Transverse colon (tissue), 4 donors: ENCODE results near the gene HECA. TPM values are rescaled to one million over a fixed set of nuclear protein-coding genes. Genes with fewer than 3 reads are reported as not detected.
"Not testable (repeated sequence)": the region's sequence is repeated elsewhere in the genome, so short reads cannot be mapped to it uniquely, and the experiment has no call there.

Source experiments
- DNase-seq: peaks from one replicate; pipeline ENCODE4 v3.0.0-alpha.2; 2019
- H3K27ac ChIP-seq, 4 donors: fragments of 200-600 bp; sonication (generic); 2 replicates each; pipeline ENCODE4 v1.5.1; 2016 to 2018; ENCODE audit warnings: inconsistent platforms in 4 of 4
- H3K27me3 ChIP-seq: fragments of 200-600 bp; sonication (generic); 2 replicates; pipeline ENCODE4 v1.5.1; 2017; ENCODE audit warnings: inconsistent platforms
- H3K36me3 ChIP-seq, 4 donors: fragments of 200-600 bp; sonication (generic); 2 replicates each; pipeline ENCODE4 v1.5.1; 2017 to 2019; ENCODE audit warnings: inconsistent platforms in 4 of 4
- H3K4me1 ChIP-seq, 4 donors: fragments of 200-600 bp; sonication (generic); 2 replicates each; pipeline ENCODE4 v1.5.1; 2017 to 2020; ENCODE audit warnings: inconsistent platforms in 4 of 4
- H3K4me3 ChIP-seq, 4 donors: fragments of 200-600 bp; sonication (generic); 1 replicate in 1 of 4; 2 replicates in 3 of 4; pipeline versions ENCODE4 v1.5.1 to v1.6.1; 2017 to 2019; ENCODE audit warnings: inconsistent platforms in 4 of 4
- H3K9me3 ChIP-seq, 2 donors: fragments of 200-600 bp; sonication (generic); 2 replicates each; pipeline ENCODE4 v1.5.1; 2017 to 2019; ENCODE audit warnings: inconsistent platforms in 2 of 2
- EP300 ChIP-seq: sonication (generic); formaldehyde crosslinking; IDR thresholded peaks from one replicate; pipeline ENCODE4 v1.6.1; 2017; ENCODE audit warnings: antibody characterized with exemption, low read depth
- POLR2A ChIP-seq: fragments of 450-650 bp; IDR thresholded peaks from one replicate; pipeline ENCODE4 v1.6.1; 2016; ENCODE audit warnings: antibody characterized with exemption, mild to moderate bottlenecking, moderate library complexity
- POLR2AphosphoS5 ChIP-seq, 3 donors: sonication (generic); formaldehyde crosslinking; IDR thresholded peaks; one replicate each; pipeline ENCODE4 v1.6.1; 2016; ENCODE audit warnings: antibody characterized with exemption in 3 of 3
- WGBS, 2 donors: methylation state at CpG; one replicate each; pipeline ENCODE4 v1.1.5; 2018; ENCODE audit warnings: low coverage in 1 of 2; 5-methylcytosine and 5-hydroxymethylcytosine counted together
- in situ Hi-C, 4 donors: fragments of 200-750 bp; cut with MboI; loops; one replicate each; pipeline versions ENCODE4 v1.15.0 to v1.15.1; 2017; ENCODE audit warnings: low sequenced_read_pairs in 3 of 4, low pct_ligation_motif_present in 1 of 4, low pct_unique_long_range_greater_than_20kb in 1 of 4
- intact Hi-C: fragments of 100-400 bp; cut with DNase I; formaldehyde crosslinking; loops from one replicate; pipeline ENCODE4 v1.15.1; 2023; ENCODE audit warnings: low total_unique reads
- total RNA-seq, 4 donors: library from RNA; depleted of rRNA; stranded (reverse); fragments of >200 nt; gene quantifications; one replicate each; pipeline ENCODE4 v1.1.0, GENCODE V29; 2016
- TF ChIP-seq, protein P1 (sequence below), 5 experiments: fragments of 200-600 bp in 3 of 5; fragments of 450-650 bp in 2 of 5; sonication (generic) in 3 of 5; IDR thresholded peaks; 1 replicate in 2 of 5; 2 replicates in 3 of 5; pipeline ENCODE4 v1.5.1; 2016 to 2017; ENCODE audit warnings: antibody characterized with exemption in 5 of 5, inconsistent platforms in 3 of 5, mild to moderate bottlenecking in 2 of 5, moderate library complexity in 1 of 5

The HECA gene
- total RNA-seq, 4 donors from 2014 or later, result 34.4 to 53.7 (median 45.5) TPM

GRCh38 chr6:139135578-139136545, 982 bp downstream of the HECA start:
- peak overlapping the region; percentile 90 to 98 (median 96) for H3K4me3 ChIP-seq
- 0 to 5% methylated on average over 4 to 63 of the region's 76 CpGs for WGBS, 2 donors
- in situ Hi-C loops (no loop called here), intact Hi-C loops (loop anchor here (5.0 kb wide), 1 partner anchor 1209 kb away; no protein-coding TSS in a partner anchor)
- DNase-seq, result peak; percentile 78
- H3K27ac ChIP-seq, result peak overlapping the region; percentile 96 to 97 (median 97)
- no peaks in the 10 kb centered on the region for H3K27me3 ChIP-seq
- peak; percentile 5 to 22 (median 8) for TF ChIP-seq POLR2AphosphoS5 (IDR thresholded peaks at IDR 0.05)
- TF ChIP-seq POLR2A, result peak; percentile 40
- TF ChIP-seq, protein P1, sequence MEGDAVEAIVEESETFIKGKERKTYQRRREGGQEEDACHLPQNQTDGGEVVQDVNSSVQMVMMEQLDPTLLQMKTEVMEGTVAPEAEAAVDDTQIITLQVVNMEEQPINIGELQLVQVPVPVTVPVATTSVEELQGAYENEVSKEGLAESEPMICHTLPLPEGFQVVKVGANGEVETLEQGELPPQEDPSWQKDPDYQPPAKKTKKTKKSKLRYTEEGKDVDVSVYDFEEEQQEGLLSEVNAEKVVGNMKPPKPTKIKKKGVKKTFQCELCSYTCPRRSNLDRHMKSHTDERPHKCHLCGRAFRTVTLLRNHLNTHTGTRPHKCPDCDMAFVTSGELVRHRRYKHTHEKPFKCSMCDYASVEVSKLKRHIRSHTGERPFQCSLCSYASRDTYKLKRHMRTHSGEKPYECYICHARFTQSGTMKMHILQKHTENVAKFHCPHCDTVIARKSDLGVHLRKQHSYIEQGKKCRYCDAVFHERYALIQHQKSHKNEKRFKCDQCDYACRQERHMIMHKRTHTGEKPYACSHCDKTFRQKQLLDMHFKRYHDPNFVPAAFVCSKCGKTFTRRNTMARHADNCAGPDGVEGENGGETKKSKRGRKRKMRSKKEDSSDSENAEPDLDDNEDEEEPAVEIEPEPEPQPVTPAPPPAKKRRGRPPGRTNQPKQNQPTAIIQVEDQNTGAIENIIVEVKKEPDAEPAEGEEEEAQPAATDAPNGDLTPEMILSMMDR (IDR thresholded peaks at IDR 0.05), result peak in 2 of 5 experiments; percentile 20 to 21
- no peak for TF ChIP-seq EP300
- peaks cover 0 to 38% (median 18%) of the 10 kb centered on the region in 4 donors for H3K4me1 ChIP-seq
- no peaks in the 10 kb centered on the region for H3K9me3 ChIP-seq
- no peaks in the 10 kb centered on the region for H3K36me3 ChIP-seq

GRCh38 chr6:139137706-139138105, 2.8 kb downstream of the HECA start:
- Histone ChIP-seq H3K4me1 (peaks cover 0 to 38% (median 18%) of the 10 kb centered on the region in 4 donors), H3K27me3 (no peaks in the 10 kb centered on the region), H3K9me3 (no peaks in the 10 kb centered on the region), H3K4me3 (peak overlapping the region in 1 of 4 donors; percentile 97), H3K36me3 (no peaks in the 10 kb centered on the region), H3K27ac (no peak overlapping the region)
- 63 to 68% methylated on average over 2 of the region's 2 CpGs for WGBS, 2 donors
- in situ Hi-C loops (no loop called here), intact Hi-C loops (loop anchor here (5.0 kb wide), 1 partner anchor 1210 kb away; no protein-coding TSS in a partner anchor)
- TF ChIP-seq EP300 (no peak), POLR2AphosphoS5 (IDR thresholded peaks at IDR 0.05) (no peak), POLR2A (no peak)
- TF ChIP-seq, protein P1 (IDR thresholded peaks at IDR 0.05), result no peak
- no peak for DNase-seq

DNA sequence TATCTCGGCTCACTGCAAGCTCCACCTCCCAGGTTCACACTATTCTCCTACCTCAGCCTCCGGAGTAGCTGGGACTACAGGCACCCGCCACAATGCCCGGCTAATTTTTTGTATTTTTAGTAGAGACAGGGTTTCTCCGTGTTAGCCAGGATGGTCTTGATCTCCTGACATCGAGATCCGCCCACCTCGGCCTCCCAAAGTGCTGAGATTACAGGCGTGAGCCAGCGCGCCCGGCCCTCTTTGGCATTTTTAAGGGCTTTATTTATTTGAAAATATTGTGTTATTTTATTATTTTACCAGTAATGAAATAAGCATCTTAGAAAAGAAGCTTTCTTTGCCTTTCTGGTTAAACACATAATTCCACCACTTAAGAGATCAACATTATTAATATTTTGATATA, 6.0 kb downstream of the HECA start:
- DNase-seq, intact Hi-C loops, H3K4me3 ChIP-seq, H3K27ac ChIP-seq, H3K27me3 ChIP-seq, H3K9me3 ChIP-seq, H3K36me3 ChIP-seq, in situ Hi-C loops: not testable (repeated sequence)
- peaks cover 0 to 48% (median 23%) of the 10 kb centered on the region in 4 donors for H3K4me1 ChIP-seq
- 69 to 92% methylated on average over 11 to 12 of the region's 12 CpGs for WGBS, 2 donors

DNA sequence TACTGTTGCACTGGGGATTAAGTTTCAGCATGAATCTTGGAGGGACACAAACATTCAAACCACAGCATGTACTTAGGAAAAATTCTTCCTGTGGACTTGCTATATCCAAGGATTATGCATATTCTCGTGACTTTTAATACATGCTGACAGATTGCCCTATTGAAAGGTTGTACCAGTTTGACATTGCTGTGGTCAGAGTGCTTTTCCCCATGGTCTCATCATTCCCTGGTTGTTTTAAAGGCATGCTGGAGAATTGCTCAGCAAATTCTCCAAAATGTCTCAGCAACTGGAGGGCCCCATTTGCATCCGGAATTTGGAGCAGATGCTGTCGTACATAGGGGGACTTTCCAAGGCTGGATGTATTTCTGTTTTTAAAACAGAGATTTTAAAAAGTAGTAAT, 7.4 kb downstream of the HECA start:
- H3K4me1 ChIP-seq, result peaks cover 3 to 48% (median 18%) of the 10 kb centered on the region in 4 donors

More for the DNA sequence above, 7.4 kb downstream of the HECA start:
- 88 to 100% methylated on average over 2 to 3 of the region's 3 CpGs for WGBS, 2 donors
- Histone ChIP-seq H3K36me3 (no peaks in the 10 kb centered on the region), H3K4me3 (no peak overlapping the region), H3K9me3 (no peaks in the 10 kb centered on the region), H3K27me3 (no peaks in the 10 kb centered on the region), H3K27ac (no peak overlapping the region)
- in situ Hi-C loops, result no loop called here
- intact Hi-C loops, result no loop called here
- TF ChIP-seq POLR2AphosphoS5 (IDR thresholded peaks at IDR 0.05) (no peak), EP300 (no peak), POLR2A (no peak)
- TF ChIP-seq, protein P1 (IDR thresholded peaks at IDR 0.05), result no peak
- DNase-seq, result no peak
